K562 treated with DMSO at 1 percent for 4 hours (cell line): ENCODE data around the gene SPPL2A. TPM values are rescaled to one million over a fixed set of nuclear protein-coding genes. Genes with fewer than 3 reads are reported as not detected.

Experiments used
- total RNA-seq: library from RNA; unstranded; fragments of 300-600 nt; gene quantifications from 2 replicates; pipeline ENCODE4 v1.2.3, GENCODE V29; 2022; ENCODE audit not compliant: insufficient read depth

The SPPL2A gene, protein sequence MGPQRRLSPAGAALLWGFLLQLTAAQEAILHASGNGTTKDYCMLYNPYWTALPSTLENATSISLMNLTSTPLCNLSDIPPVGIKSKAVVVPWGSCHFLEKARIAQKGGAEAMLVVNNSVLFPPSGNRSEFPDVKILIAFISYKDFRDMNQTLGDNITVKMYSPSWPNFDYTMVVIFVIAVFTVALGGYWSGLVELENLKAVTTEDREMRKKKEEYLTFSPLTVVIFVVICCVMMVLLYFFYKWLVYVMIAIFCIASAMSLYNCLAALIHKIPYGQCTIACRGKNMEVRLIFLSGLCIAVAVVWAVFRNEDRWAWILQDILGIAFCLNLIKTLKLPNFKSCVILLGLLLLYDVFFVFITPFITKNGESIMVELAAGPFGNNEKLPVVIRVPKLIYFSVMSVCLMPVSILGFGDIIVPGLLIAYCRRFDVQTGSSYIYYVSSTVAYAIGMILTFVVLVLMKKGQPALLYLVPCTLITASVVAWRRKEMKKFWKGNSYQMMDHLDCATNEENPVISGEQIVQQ
- total RNA-seq = 33.9 and 47.4 TPM in 2 replicates

DNA sequence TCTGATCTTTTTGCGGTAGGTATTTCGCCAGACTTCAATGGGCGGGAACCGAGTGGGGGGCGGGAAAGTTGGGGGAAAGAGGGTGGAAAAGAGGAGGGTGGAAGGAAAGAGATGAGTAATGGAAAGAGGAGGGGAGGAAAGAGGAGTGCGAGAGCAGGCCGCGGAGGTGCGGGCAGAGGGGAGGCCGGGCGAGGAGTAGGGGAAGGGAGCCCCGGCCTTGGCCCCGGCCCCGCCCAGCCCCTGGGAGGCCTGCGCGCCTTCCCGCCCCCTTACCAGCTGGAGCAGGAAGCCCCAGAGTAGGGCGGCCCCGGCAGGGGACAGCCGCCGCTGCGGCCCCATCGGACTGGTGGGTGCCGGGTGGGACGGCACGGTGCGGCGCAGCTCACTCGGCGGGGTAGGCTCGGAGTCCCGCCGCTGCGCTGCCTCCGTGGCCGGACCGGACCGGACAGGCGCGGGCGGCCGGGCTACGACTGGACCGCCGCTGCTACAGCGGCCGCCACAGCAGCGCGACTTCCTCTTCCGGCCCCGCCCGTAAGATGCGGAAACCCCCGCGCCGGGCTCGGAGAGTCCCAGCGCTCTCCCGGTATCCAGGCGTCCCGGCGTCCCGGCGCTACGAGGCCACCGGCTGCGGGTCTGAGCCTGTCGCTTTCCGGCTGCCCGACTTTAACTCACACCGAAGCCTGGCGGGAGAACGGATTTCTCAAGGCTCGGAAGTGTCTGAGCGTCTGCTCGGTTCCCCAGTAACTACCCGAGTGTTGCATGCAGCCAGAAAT lies at the start of gene SPPL2A:
Gene SPPL2A, minus strand, starts transcription at position 512 of the 773 bp plus-strand sequence. Its CDS starts 173 bp downstream, at position 339.

DNA sequence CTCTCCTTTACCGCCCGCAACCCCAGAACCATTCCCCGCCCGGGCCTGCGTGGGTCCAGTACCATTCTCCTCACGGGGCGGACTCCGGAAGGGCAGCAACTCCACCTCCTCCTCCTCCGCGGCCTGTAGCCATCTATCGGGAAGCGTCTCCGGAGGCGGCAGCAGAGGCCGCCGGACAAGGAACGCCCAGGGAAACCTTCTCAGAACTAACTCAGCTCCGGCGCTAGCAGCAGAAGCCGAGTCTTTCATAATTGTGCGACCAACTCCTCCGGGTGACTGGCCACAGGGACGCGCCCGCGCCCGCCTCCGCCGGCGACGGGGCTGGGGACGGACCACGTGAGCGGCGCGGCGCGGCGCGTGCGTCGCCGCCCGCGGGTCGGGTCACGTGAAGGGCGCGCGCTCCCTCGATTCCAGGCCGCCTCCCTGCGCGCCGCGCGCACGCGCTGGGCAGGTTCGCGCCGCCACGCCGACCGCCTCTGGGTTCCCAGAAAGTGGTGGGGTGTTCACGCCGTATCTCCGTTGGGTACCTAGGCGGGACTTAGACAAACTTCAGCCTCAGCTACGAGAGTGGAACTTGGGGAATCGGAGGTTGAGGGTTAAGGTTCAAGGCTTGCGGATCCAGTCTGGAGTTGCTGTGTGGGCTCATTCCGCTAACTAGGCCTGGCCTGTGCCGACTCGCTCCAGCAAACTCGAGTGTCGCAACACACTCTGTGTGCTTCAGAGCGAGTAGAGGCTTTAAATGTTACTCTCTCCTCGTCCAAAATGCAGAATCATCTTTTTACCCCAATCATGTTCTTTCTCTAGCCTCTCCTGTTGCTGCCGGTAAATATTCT lies 78.8 kb downstream of the SPPL2A start, which contains the start of gene TRPM7:
Gene TRPM7, minus strand, starts transcription at position 329 of the 833 bp plus-strand sequence. Its CDS starts 264 bp downstream, at position 65.

Other genes with a start within 250 kb of the SPPL2A start
- not detected in 2 replicates for gene USP50, start 219.0 kb downstream of the SPPL2A start, total RNA-seq
- 12.9 and 15.1 TPM in 2 replicates for gene TRPM7, start 78.9 kb downstream of the SPPL2A start, total RNA-seq
- gene AP4E1, start 143.0 kb upstream of the SPPL2A start, total RNA-seq = 3.3 and 4.4 TPM in 2 replicates